GM18868 (cell line): ENCODE data around the gene NKX1-2.

ENCODE experiments used
- ATAC-seq: cut with Tn5 transposase; IDR thresholded peaks from one replicate; pipeline ENCODE4 v1.9.1; 2021; ENCODE audit warnings: mild to moderate bottlenecking, moderate library complexity; ENCODE audit not compliant: unreplicated experiment

The NKX1-2 gene

DNA sequence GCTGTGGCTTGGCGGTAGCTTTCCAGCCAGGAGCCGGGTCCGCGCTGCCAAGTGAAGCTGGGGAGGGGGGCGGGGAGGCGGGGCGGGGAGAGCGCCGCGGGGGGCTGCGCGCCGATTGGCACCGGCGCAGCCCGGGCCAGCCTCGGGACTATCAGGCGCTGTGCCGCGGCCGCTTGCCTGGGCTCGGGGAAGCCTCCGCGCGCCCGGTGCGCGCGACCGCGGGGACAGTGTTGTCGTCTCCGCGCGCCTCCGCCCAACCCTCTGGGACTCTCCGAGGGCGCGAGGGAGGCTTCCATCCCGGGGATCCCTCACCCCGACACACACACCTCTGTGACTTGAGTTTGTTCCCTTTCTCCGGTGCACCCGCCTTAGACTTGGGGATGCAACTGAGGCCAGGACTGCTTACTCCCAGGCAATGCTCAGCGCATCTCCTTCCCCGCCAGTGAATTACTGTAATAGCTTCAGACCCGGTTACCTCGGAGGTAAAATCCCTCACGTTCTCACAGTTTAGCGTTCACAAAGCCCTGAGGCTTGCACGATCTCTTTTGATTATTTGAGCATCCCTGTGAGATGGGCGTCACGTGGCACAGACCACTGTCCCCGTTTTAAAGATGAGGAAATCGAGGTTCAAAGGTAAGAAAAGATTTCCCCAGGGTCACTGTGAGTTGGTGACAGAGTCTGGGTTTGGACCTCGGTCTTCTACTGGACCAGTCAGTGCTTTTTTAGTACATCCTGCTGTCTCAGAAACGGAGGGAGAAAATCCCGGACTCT lies at the start of gene NKX1-2:
NKX1-2 (minus strand) TSS at position 24 of the 771 bp plus-strand sequence. CDS start 92 bp downstream, outside the sequence.
- no peak for ATAC-seq

DNA sequence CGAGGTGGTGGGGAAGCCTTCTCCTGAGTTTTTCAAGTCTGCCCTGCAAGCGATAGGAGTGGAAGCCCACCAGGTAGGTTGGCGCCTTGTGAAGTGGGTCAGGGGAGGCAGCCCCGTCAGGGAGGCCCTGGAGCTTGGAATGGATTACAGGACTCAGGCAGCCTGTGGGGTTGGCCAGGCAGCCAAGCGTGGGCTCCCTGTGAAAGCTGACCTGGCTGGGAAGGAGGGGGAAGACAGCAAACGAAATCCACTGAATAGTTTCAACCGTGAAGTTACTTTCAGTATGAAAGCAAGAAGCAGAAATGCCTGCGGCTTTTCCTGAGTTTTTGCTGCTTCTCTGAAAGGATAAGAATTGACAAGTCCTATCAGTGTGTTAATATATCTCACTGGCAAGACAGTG lies 48.2 kb upstream of the NKX1-2 start:
- ATAC-seq = no peak

DNA sequence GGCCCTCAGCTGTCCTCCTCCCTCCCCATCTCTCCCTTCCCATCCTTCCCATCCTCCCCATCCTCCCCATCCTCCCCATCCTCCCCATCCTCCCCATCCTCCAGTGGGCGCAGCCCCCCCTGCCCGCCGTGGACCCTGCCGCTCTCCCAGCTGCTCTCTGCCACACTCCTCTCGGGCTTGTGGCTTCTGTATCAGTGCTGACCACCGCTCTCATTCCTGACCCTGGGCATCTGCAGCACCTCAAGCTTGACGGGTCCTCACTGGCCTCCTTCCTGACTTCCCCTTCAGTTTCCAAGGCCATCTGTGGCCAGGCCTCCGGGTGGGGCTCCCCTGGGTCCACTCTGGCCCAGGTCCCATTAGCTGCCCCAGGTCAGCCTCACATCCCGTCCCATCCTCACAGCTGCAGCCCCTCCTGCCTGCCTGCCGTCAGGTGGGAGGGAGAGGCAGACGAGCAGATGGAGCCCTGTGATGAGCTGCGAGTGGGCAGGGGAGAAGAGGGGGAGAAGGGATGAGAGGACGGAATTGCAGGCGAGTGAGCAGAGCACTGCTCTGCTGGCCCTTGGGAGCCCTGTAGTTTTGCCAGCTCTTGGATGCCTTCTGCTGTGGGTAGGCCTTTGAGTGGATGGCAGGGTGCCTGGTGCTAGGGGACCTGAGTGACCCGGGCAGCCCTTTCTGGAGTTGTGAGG lies 47.5 kb upstream of the NKX1-2 start:
- no peak for ATAC-seq

GRCh38 chr10:124496620-124497019 lies 46.8 kb upstream of the NKX1-2 start:
- ATAC-seq = no peak

DNA sequence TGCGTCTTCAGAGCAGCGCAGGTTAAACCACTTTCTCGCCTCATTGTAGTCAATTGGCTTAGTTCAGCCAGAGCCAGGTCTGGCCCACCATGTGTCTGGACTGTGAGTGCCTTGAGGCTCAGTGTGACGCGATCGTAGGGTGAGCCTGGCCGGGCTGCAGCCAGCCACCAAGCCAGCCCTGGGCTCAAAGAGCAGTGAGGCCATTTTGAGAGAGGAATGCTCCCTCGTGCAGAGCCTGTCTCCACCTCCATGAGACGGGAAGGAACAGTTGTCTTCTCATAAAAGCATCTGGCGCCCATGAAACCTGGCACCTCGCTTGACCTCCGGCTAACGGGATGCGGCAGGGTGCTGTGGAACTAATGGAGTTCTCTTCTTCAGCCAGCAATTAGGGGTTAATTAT lies 46.3 kb upstream of the NKX1-2 start:
- ATAC-seq = no peak

DNA sequence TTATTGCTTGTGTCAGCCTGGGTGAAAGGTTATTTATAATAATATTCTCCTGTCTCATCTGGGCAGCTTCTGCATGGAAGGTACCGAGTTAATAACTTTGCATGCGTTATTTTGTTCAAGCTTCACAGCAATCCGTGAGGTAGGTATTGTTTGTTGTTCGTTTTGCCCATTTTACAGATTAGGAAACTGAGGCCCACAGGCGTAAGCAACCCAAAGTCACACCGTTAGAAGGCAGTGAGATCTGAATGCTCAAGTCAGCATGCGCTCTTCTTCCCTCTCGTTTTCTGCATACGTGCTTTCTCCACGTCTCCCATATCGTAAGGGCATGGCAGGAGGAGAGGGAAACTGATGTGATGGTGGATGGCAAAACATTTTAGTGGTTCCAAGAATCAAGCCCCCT lies 45.9 kb upstream of the NKX1-2 start:
- ATAC-seq = no peak

DNA sequence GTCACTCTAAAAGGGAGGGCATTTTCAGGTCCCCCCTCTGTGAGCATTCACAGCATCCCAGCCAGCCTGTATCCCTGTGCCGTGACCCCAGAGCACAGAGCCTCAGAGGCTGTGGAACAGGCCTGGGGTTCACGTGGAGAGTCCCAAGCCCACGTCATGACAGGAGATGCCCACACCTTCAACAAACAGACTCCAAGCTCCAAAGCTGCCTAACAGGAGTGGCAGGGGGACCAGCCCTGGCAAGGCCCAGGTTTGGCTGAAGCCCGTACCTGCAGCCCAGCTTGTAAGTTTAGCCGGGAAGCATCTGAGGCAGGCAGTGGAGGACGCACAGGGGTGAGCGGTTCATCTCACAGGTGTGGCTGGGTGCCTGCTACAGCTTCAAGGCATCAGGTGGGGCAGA lies 45.3 kb upstream of the NKX1-2 start:
- ATAC-seq = no peak

- ATAC-seq = no peak
Measured at GRCh38 chr10:124494046-124494807, 44.4 kb upstream of the NKX1-2 start.

DNA sequence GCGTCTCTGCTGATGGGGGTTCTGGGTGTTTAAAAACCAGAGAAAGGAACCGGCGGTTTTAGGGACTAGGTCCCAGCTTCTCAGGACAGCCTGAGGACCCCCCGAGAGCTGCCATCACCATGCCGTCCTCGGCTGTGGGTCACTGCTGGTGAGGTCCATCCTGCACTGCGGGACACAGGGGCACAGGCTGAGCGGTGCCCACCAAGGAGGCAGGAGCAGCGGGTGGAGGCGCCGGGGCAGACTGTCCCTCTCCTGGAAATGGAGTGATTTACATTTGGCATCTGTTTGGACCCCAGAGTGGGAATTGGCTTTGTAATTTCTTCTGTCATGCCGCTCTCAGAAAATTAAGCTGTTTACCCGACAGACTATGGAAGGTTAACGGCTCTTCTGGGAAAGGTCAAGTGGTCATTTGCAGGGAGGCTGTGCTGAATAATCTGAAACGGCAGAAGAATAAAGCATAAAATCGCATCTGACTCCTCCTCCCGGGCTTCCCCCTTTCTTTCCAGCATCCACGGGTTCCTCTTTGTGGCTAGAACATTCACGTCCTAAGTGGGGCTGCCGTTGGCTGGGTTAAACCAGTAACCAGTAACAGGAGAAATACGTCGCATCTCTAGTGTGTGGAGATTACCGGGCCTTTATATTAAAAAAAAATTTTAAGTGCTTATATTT lies 43.5 kb upstream of the NKX1-2 start:
- no peak for ATAC-seq

- ATAC-seq = no peak
Measured at GRCh38 chr10:124492266-124492665, 42.4 kb upstream of the NKX1-2 start.

DNA sequence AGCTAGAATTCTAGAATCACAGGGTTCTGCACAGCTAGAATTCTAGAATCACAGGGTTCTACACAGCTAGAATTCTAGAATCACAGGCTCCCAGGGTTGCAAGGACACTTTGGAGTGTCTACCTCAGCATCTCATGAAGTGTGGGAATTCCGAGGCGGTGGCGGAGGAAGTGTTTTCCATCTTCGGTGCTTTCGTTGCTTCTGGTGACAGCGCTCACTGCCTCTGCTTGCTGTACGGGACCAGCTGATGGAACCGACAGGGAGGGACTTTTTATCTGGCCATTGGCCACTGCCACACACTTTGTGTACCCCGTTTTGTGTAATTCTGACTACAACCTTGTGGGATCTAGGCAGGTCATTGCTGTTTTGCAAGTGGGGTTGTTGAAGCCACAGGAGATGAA lies 41.3 kb upstream of the NKX1-2 start:
- no peak for ATAC-seq

- no peak for ATAC-seq
Measured at GRCh38 chr10:124486635-124487034, 36.8 kb upstream of the NKX1-2 start.

DNA sequence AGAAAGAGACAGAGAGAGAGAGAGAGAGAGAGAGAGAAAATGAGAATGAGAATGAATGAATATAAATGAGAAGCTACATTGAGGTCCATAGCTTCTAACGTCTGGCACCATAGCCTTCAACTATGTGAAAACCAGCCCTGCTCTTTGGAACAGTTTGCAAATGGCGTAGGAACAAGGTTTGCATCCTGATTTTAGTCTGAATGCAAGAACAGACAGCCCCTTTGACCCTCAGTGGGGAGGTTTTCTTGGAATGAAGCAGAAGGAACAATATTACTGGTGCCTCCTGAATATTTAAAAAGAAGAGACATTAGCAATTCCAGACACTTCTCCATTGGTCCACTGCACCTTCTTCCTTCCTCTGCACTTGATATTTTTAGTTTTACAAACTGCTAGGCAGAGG lies 34.8 kb upstream of the NKX1-2 start:
- ATAC-seq = no peak

DNA sequence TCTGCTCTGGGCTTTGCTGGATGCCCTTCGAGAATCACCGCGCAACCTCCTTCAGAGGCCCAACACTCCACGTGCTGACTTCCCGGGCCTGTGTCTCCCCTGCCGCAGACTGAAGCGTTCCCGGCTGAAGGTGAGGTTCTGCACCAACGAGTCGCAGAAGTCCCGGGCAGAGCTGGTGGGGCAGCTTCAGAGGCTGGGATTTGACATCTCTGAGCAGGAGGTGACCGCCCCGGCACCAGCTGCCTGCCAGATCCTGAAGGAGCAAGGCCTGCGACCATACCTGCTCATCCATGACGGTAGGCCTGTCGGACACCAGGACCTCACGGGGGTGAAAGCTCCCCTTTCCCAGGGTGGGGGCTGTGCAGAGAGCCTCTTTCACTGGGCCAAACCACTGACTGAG lies 34.2 kb upstream of the NKX1-2 start:
- no peak for ATAC-seq

GRCh38 chr10:124482876-124483275 lies 33.0 kb upstream of the NKX1-2 start:
- no peak for ATAC-seq

GRCh38 chr10:124482236-124482800 lies 32.5 kb upstream of the NKX1-2 start:
- no peak for ATAC-seq

DNA sequence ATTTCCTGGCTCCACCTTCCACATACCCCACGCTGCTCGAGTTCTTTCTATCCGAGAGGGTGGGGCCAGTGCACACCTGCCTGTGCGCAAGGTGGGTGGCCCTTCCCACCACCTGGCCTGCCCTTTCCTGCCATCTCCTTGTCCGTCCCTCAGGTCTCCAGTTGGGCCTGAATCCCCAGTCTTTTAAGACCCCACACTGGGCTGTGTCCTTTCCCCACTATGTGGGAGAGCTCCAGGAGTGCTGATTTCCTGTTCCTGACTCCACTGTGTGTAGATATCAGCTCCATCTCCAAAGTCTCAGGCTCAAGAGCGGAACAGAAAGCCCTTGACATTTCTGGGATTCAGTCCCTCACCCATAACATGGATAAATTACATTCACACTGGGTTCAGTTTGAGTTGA lies 31.9 kb upstream of the NKX1-2 start:
- no peak for ATAC-seq

- no peak for ATAC-seq
Measured at GRCh38 chr10:124480860-124481259, 31.0 kb upstream of the NKX1-2 start.

GRCh38 chr10:124478515-124478914 lies 28.7 kb upstream of the NKX1-2 start:
- no peak for ATAC-seq

- no peak for ATAC-seq
Measured at GRCh38 chr10:124477614-124478363, 28.0 kb upstream of the NKX1-2 start.
